Measurements from ENCODE around the gene IGLL5.

IGLL5 gene

DNA sequence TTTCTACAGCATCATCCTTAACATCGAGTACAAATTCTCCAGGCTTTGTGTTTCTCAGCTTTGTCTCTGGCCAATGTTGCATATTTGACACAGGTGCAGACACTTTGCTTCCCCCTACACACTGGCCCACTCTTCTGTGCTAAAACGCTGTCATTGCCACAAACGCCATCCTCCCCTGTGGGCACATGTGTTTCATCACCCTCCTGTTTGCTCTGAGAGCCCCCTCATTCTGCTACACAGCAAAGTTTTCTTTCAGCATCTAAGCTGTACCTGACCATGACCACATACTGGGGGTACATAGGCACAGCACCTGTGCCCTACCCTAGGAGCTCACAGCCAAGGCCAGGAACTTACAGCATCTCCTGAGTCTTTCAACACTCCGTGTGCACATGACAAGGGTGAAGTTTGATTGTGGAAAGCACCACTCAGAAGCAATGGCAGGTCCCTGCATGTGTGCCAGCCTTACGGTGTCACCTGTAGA, 7.9 kb upstream of the IGLL5 start:
- Histone ChIP-seq H3K9me3 (ENCODE audit: severe bottlenecking) (peaks cover 13% of the 10 kb centered on the region), H3K27ac (ENCODE audit: poor library complexity, severe bottlenecking) (no peak overlapping the region), H3K4me3 (ENCODE audit: severe bottlenecking) (no peak overlapping the region), H3K27me3 (ENCODE audit: insufficient read depth, poor library complexity, severe bottlenecking) (no peaks in the 10 kb centered on the region), H3K36me3 (ENCODE audit: low read depth) (no peaks in the 10 kb centered on the region), H3K4me1 (ENCODE audit: insufficient read depth, poor library complexity, severe bottlenecking) (no peaks in the 10 kb centered on the region)
- no peak for DNase-seq (ENCODE audit: low spot score)
- TF ChIP-seq, protein P1, sequence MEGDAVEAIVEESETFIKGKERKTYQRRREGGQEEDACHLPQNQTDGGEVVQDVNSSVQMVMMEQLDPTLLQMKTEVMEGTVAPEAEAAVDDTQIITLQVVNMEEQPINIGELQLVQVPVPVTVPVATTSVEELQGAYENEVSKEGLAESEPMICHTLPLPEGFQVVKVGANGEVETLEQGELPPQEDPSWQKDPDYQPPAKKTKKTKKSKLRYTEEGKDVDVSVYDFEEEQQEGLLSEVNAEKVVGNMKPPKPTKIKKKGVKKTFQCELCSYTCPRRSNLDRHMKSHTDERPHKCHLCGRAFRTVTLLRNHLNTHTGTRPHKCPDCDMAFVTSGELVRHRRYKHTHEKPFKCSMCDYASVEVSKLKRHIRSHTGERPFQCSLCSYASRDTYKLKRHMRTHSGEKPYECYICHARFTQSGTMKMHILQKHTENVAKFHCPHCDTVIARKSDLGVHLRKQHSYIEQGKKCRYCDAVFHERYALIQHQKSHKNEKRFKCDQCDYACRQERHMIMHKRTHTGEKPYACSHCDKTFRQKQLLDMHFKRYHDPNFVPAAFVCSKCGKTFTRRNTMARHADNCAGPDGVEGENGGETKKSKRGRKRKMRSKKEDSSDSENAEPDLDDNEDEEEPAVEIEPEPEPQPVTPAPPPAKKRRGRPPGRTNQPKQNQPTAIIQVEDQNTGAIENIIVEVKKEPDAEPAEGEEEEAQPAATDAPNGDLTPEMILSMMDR (IDR thresholded peaks at IDR 0.05; ENCODE audit: poor library complexity, severe bottlenecking): no peak
- ATAC-seq (ENCODE audit: low read depth): no peak

- peaks cover 13% of the 10 kb centered on the region for H3K9me3 ChIP-seq (ENCODE audit: severe bottlenecking)
- H3K4me1 ChIP-seq (ENCODE audit: insufficient read depth, poor library complexity, severe bottlenecking): no peaks in the 10 kb centered on the region
- H3K27ac ChIP-seq (ENCODE audit: poor library complexity, severe bottlenecking): no peak overlapping the region
- DNase-seq (ENCODE audit: low spot score) (no peak), ATAC-seq (ENCODE audit: low read depth) (no peak)
- no peaks in the 10 kb centered on the region for H3K36me3 ChIP-seq (ENCODE audit: low read depth)
- no peak overlapping the region for H3K4me3 ChIP-seq (ENCODE audit: severe bottlenecking)
- H3K27me3 ChIP-seq (ENCODE audit: insufficient read depth, poor library complexity, severe bottlenecking): no peaks in the 10 kb centered on the region
- TF ChIP-seq, protein P1 (IDR thresholded peaks at IDR 0.05; ENCODE audit: poor library complexity, severe bottlenecking): no peak
Observed at GRCh38 chr22:22880645-22881044, 7.0 kb upstream of the IGLL5 start.

- Histone ChIP-seq H3K27me3 (ENCODE audit: insufficient read depth, poor library complexity, severe bottlenecking) (no peaks in the 10 kb centered on the region), H3K36me3 (ENCODE audit: low read depth) (no peaks in the 10 kb centered on the region), H3K9me3 (ENCODE audit: severe bottlenecking) (peaks cover 13% of the 10 kb centered on the region), H3K4me1 (ENCODE audit: insufficient read depth, poor library complexity, severe bottlenecking) (no peaks in the 10 kb centered on the region), H3K27ac (ENCODE audit: poor library complexity, severe bottlenecking) (no peak overlapping the region), H3K4me3 (ENCODE audit: severe bottlenecking) (no peak overlapping the region)
- DNase-seq (ENCODE audit: low spot score) (no peak), ATAC-seq (ENCODE audit: low read depth) (no peak)
- TF ChIP-seq, protein P1 (IDR thresholded peaks at IDR 0.05; ENCODE audit: poor library complexity, severe bottlenecking): no peak
Observed at GRCh38 chr22:22881116-22882000, 6.3 kb upstream of the IGLL5 start.

DNA sequence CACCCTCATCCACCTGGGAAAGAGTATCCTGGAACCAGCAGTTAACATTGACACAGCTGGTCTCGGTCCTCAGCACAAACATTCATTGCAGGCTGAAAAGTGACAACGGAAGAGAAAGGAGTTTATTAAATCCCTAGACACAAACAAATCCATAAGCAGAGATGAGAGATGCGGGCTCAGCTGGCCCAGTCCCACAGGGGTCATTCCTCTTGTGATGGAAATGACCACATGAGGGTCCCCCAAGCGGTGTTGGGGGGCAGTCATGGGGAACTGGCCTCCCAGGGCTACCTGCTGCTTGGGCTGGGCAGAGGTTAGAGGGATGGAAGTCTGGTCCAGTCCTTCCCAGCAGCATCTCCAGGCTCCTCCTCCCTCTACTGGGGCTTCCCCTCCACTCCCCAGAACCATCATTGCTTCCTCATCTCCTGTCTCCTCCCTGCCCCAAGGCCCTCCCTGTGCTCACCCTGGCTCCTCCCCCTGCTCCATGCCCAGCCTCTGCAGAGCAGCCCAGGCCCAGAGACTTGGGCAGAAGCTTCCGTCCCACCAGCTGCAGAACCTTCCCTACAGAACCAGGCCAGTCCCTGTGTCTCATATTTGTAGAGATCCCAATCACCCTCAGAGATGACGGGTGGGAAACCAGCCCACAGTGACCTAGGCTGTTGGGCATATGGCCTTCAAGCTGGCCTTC, 5.4 kb upstream of the IGLL5 start:
- Histone ChIP-seq H3K27me3 (ENCODE audit: insufficient read depth, poor library complexity, severe bottlenecking) (no peaks in the 10 kb centered on the region), H3K36me3 (ENCODE audit: low read depth) (no peaks in the 10 kb centered on the region), H3K4me1 (ENCODE audit: insufficient read depth, poor library complexity, severe bottlenecking) (no peaks in the 10 kb centered on the region), H3K9me3 (ENCODE audit: severe bottlenecking) (peaks cover 13% of the 10 kb centered on the region), H3K27ac (ENCODE audit: poor library complexity, severe bottlenecking) (no peak overlapping the region), H3K4me3 (ENCODE audit: severe bottlenecking) (no peak overlapping the region)
- TF ChIP-seq, protein P1 (IDR thresholded peaks at IDR 0.05; ENCODE audit: poor library complexity, severe bottlenecking): no peak
- peak; percentile 43; the same call in 1 of the 3 replicates for ATAC-seq (ENCODE audit: low read depth)
- no peak for DNase-seq (ENCODE audit: low spot score)

All from RWPE2 (cell line).